Kidney (tissue), 14 donors: ENCODE results near the gene LCLAT1. TPM values are rescaled to one million over a fixed set of nuclear protein-coding genes. Genes with fewer than 3 reads are reported as not detected.

Experiments
- DNase-seq, 5 donors: peaks; one replicate each; pipeline ENCODE4 v3.0.0-alpha.2; 2013 to 2020
- FAIRE-seq: peaks from 2 replicates; lab custom pipeline; 2012; peaks lifted over from hg19 to GRCh38; lab: Jason Lieb, UNC
- H3K27ac ChIP-seq, 2 donors: one replicate each; pipeline ENCODE4 v1.7.0; 2013; ENCODE audit warnings: low read depth in 2 of 2, low read length in 2 of 2, inconsistent platforms in 1 of 2
- H3K27me3 ChIP-seq: one replicate; pipeline ENCODE4 v1.7.1; 2013; ENCODE audit warnings: low read length, inconsistent platforms; ENCODE audit not compliant: control insufficient read depth, insufficient read depth
- H3K36me3 ChIP-seq, 3 donors: one replicate each; pipeline versions ENCODE4 v1.7.0 to v1.7.1; 2013; ENCODE audit warnings: low read length in 3 of 3, control low read depth in 1 of 3, inconsistent platforms in 1 of 3; ENCODE audit not compliant: insufficient read depth in 3 of 3, control insufficient read depth in 2 of 3
- H3K4me1 ChIP-seq, 3 donors: one replicate each; pipeline versions ENCODE4 v1.7.0 to v1.7.1; 2013; ENCODE audit warnings: low read length in 3 of 3, inconsistent platforms in 1 of 3, low read depth in 1 of 3; ENCODE audit not compliant: control insufficient read depth in 2 of 3, insufficient read depth in 2 of 3
- H3K4me3 ChIP-seq, 3 donors: one replicate each; pipeline versions ENCODE4 v1.7.0 to v1.8.1; 2013; ENCODE audit warnings: low read length in 3 of 3, control low read depth in 1 of 3, inconsistent platforms in 1 of 3
- H3K9ac ChIP-seq, 3 donors: one replicate each; pipeline versions ENCODE4 v1.7.0 to v1.7.1; 2013; ENCODE audit warnings: low read length in 3 of 3, control low read depth in 1 of 3, inconsistent platforms in 1 of 3
- H3K9me3 ChIP-seq, 3 donors: one replicate each; pipeline versions ENCODE4 v1.7.0 to v1.7.1; 2013; ENCODE audit warnings: low read length in 3 of 3, control low read depth in 1 of 3, inconsistent platforms in 1 of 3; ENCODE audit not compliant: control insufficient read depth in 2 of 3, insufficient read depth in 1 of 3
- intact Hi-C: fragments of 100-400 bp; cut with DNase I; formaldehyde crosslinking; loops from one replicate; pipeline ENCODE4 v1.11.1; 2022
- polyA plus RNA-seq: library from polyadenylated mRNA; stranded (reverse); fragments of 350-450 nt; fragmentation: Illumina TruSeq; extraction: RNeasy Lipid Tissue Mini Kit (QIAGEN cat#74804); gene quantifications from one replicate; pipeline ENCODE4 v1.2.3, GENCODE V29; 2014; ENCODE audit warnings: low read depth, low replicate concordance; ENCODE audit not compliant: insufficient read depth
- total RNA-seq: library from RNA; stranded (reverse); fragmentation: NEBNext Ultra II Directional; extraction: Animal tissue kit (Norgen Biotek cat#: 25700); gene quantifications from one replicate; pipeline ENCODE4 v1.2.1, GENCODE V29; 2021
- TF ChIP-seq, protein P1 (sequence below): IDR thresholded peaks from 3 replicates; pipeline ENCODE4 v1.5.1; 2012; ENCODE audit warnings: mild to moderate bottlenecking, moderate library complexity, borderline replicate concordance; ENCODE audit not compliant: insufficient read depth; ENCODE audit errors: extremely low read depth
- donor health status: control.
- donor health status: control.
- donor health status: control.
- donor health status: control.
- donor health status: control.
- donor health status: DM: yes; HTN: yes; CAD: no.
- donor health status: Normal renal cell carcinoma (clear cell type).

Gene LCLAT1
- total and polyA plus RNA-seq, 2 donors from 2014 or later: 5.6 to 19.4 TPM

GRCh38 chr2:30439879-30440278, 7.2 kb upstream of the LCLAT1 start:
- Histone ChIP-seq H3K36me3 (no peaks in the 10 kb centered on the region), H3K9ac (no peak overlapping the region), H3K9me3 (no peaks in the 10 kb centered on the region), H3K4me1 (peaks cover 0 to 5% (median 0%) of the 10 kb centered on the region in 3 donors), H3K27ac (no peak overlapping the region), H3K4me3 (no peak overlapping the region), H3K27me3 (no peaks in the 10 kb centered on the region)
- DNase-seq: no peak
- FAIRE-seq: no peak
- TF ChIP-seq, protein P1, sequence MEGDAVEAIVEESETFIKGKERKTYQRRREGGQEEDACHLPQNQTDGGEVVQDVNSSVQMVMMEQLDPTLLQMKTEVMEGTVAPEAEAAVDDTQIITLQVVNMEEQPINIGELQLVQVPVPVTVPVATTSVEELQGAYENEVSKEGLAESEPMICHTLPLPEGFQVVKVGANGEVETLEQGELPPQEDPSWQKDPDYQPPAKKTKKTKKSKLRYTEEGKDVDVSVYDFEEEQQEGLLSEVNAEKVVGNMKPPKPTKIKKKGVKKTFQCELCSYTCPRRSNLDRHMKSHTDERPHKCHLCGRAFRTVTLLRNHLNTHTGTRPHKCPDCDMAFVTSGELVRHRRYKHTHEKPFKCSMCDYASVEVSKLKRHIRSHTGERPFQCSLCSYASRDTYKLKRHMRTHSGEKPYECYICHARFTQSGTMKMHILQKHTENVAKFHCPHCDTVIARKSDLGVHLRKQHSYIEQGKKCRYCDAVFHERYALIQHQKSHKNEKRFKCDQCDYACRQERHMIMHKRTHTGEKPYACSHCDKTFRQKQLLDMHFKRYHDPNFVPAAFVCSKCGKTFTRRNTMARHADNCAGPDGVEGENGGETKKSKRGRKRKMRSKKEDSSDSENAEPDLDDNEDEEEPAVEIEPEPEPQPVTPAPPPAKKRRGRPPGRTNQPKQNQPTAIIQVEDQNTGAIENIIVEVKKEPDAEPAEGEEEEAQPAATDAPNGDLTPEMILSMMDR: no peak
- intact Hi-C loops: no loop called here

- TF ChIP-seq, protein P1: no peak
- FAIRE-seq (no peak), DNase-seq (no peak)
- H3K27ac ChIP-seq: no peak overlapping the region
- H3K4me1 ChIP-seq: peaks cover 0 to 5% (median 0%) of the 10 kb centered on the region in 3 donors
- no peaks in the 10 kb centered on the region for H3K9me3 ChIP-seq
- no peaks in the 10 kb centered on the region for H3K36me3 ChIP-seq
- H3K9ac ChIP-seq: no peak overlapping the region
- intact Hi-C loops: no loop called here
- H3K4me3 ChIP-seq: no peak overlapping the region
- H3K27me3 ChIP-seq: no peaks in the 10 kb centered on the region
Observed at GRCh38 chr2:30441023-30441422, 6.0 kb upstream of the LCLAT1 start.

DNA sequence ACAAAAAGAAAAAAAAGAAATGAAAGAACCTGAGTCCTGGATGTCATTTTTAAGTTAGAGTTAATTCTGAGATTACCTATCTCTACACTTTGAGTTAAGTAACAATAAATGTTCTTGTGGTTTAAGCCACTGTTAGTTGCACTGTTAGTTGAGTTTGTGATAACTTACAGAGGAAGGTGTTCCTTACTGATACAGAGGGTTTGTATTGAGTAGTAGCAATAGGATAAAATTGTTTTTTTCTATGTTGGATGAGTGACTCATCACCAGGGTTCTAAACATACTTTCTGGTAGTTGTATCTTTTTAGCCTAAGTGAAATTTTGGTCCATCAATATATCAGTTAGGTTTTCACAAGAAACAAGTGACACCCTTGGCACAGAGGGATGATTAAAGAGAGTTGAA, 4.0 kb upstream of the LCLAT1 start:
- no peaks in the 10 kb centered on the region for H3K9me3 ChIP-seq
- H3K36me3 ChIP-seq: no peaks in the 10 kb centered on the region
- TF ChIP-seq, protein P1: no peak
- H3K4me1 ChIP-seq: peaks cover 2 to 4% (median 3%) of the 10 kb centered on the region in 3 donors
- DNase-seq: no peak
- intact Hi-C loops: no loop called here
- no peak for FAIRE-seq
- no peak overlapping the region for H3K27ac ChIP-seq
- no peaks in the 10 kb centered on the region for H3K27me3 ChIP-seq
- no peak overlapping the region for H3K4me3 ChIP-seq
- no peak overlapping the region for H3K9ac ChIP-seq

- H3K9ac ChIP-seq: no peak overlapping the region
- peaks cover 2 to 4% (median 3%) of the 10 kb centered on the region in 3 donors for H3K4me1 ChIP-seq
- no peak overlapping the region for H3K27ac ChIP-seq
- H3K27me3 ChIP-seq: no peaks in the 10 kb centered on the region
- no peak overlapping the region for H3K4me3 ChIP-seq
- no peak for FAIRE-seq
- intact Hi-C loops: no loop called here
- H3K9me3 ChIP-seq: no peaks in the 10 kb centered on the region
- H3K36me3 ChIP-seq: no peaks in the 10 kb centered on the region
- DNase-seq: no peak
- TF ChIP-seq, protein P1: no peak
Observed at GRCh38 chr2:30444273-30444672, 2.8 kb upstream of the LCLAT1 start.
